GM19351 (cell line): ENCODE measurements around the gene LOX.

Source experiments
- ATAC-seq: cut with Tn5 transposase; IDR thresholded peaks from one replicate; pipeline ENCODE4 v1.9.1; 2021; ENCODE audit warnings: mild to moderate bottlenecking, moderate library complexity; ENCODE audit not compliant: unreplicated experiment

Gene LOX

DNA sequence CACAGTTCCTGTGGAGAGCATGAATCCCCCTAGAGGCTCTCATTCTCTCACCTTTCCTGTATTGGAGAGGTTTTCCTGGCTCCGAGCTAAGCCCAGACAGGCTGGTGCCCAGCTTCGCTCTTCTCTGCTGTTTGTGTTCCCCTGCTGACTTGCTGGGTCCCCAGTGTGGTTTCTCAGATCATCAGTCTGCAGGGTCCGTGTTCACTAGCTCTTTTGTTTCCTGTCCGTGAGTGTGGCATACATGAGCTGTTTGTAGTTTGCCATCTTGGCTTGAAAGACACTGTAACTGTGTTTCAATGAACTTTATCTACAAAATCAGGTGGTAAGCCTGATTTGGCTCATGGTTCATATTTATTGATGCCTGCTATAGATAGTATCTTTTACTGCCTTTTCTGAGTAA, 23.8 kb downstream of the LOX start:
- no peak for ATAC-seq

DNA sequence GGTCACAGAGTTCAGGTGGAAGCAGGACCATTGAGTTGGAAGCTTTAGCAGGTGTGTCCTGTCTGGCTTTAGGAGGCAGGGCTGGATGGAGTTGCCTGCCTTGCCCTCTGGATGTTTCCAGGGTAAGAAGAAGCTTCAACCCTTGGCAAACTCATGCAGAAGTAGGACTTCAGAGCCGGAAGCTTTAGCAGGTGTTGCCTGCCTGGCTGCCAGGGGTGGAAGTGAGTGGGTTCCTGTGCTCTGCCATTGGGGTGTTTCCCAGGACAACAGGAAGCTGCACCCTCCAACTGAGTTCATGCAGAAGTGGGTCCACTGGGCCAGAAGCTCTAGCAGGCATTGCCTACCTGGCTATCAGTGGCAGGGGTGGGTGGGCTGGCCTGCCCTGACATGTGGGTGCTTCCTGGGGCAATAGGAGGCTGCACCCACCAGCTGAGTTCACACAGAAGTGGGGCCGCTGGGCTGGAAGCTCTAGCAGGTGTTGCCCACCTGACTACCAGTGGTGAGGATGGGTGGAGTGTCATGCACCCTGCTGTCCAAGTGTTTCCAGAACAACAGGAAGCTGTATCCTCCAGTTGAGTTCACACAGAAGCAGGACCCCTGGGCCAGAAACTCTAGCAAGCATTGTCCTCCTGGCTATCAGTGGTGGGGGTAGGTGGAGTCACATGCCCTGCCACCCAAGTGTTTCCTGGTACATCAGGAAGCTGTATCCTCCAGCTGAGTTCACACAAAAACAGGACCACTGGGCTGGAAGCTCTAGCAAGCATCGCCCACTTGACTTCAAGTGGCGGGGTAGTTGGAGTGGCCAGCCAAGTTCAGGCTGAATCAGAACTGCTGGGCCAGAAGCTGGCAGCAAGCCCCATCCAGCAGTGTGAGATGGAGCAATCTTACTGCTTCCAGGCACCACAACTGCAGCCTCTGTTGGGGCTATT, 24.6 kb downstream of the LOX start:
- no peak for ATAC-seq

DNA sequence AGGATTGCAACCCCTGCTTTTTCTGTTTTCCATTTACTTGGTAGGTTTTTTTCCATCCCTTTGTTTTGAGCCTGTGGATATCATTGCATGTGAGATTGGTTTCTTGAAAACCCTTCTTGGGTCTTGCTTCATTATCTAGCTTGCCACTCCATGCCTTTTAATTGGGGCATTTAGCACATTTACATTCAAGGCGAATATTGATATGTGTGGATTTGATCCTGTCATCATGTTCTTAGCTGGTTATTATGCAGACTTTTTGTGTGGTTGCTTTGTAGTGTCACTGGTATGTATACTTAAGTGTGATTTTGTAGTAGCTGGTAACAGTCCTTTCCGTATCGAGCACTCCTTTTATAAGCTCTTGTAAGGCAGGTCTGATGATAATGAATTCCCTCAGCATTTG, 26.5 kb downstream of the LOX start:
- no peak for ATAC-seq

DNA sequence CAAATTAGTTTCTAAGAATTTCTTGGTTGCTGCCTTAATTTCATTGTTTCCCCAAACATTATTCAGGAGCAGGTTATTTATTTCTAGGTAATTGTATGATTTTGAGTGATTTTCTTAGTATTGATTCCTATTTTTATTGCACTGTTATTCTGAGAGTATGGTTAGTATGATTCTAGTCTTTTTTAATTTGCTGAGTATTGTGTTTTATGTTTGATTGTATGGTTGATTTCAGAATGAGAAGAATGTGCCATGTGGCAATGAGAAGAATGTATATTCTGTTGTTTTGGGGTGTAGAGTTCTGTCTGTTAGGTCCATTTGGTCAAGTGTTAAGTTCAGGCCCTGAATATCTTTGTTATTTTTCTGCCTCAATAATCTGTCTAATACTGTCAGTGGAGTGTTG, 27.1 kb downstream of the LOX start:
- ATAC-seq: no peak

DNA sequence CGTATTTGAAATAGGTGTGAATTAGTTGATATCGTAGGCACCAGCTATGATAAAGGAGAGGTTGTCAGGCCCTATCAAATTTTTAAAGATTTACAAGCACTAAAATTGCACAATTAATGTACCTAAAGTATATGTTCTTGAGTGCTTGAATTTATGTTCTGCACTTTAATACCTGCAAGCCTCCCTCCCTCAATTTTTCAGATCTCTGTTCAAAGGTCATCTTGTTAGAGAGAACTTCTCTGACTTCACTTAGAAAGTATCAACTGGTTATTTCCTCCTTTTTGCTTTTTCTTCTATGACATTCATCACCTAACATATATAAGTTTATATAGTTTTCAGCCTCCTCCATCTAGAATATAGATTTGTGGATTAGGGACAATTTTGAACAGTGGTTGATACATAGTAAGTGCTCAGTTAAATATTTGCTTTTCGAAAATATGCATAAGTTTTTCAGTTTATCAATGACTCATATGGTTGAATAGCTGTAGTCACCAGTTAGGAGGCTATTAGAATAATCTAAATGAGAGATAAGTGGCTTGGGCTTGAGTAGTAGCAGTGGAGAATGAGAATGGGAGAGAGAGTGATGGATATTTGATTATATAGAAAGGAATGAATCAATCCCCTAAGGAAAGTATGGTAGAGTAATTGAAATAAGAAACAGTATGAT, 37.3 kb downstream of the LOX start:
- ATAC-seq: no peak

DNA sequence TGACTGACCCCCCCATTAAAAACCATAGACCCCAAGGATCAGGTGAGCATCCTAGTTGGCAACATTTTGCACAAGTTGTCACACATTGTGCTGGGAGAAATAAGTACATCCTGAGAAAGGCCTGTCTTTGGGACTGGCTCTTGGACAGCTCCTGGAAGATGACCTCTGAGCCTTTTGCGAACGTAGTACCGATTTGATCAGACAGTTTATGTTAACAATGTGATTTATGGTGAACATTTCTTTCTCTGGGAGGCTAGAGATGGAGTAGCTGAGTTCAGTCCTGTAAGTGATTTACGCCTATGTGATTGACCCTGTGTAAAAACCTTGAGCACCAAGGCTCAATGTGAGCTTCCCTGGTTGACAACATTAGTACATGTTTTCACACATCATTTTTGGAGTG, 41.7 kb downstream of the LOX start:
- no peak for ATAC-seq

DNA sequence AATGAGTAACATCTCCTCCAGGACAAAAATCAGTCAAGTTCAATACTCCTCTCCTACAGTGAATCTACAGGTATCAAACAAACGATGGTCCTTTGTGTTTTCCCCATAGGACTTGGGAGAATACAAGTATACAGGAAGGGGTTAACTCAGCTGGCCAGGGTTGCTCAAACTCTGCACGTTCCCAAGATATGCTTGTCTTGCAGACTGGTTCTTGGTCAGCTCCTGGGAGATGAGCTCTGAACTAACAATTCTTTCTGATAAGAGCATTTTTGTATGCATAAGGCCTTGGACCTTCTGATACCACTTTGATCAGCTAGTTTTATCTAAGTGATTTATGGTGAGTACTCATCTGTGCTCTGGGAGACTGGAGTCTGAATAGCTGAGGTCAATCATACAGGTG, 42.1 kb downstream of the LOX start:
- ATAC-seq: no peak

DNA sequence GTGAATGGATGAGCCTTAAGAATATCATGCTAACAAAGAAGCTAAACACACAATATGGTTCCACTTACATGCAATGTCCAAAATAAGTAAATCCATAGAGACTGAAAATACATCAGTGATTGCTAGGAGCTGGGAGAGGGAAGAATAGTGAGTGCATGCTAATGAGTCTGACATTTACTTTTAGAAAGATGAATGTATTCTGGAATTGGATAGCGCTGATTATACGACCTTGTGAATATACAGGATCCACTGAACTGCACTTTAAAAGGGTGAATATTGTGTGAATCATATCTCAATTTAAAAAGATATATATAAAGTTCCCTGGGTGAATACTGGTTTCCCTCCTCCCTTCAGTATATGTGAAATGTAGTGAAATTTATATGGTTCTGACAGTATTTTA, 46.2 kb downstream of the LOX start:
- ATAC-seq: no peak

DNA sequence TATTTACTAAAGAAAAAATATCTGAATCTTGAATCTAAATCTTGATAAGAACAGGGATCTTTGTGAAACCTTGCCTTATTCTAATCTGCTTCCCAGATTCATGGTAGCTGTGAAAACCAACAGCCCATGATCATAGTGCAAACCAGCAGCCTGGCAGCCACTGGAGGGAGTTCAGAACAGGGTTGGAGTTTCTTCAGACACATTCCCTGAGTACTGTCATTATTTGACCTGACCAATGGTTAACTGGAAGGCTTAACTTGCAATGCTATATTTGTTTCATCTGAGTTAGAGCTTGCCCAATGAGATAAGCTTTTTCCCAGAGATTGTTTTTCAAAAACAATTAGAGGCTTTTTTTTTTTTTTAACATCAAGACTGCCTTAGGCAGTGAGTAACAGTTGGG, 47.8 kb downstream of the LOX start:
- ATAC-seq: no peak

DNA sequence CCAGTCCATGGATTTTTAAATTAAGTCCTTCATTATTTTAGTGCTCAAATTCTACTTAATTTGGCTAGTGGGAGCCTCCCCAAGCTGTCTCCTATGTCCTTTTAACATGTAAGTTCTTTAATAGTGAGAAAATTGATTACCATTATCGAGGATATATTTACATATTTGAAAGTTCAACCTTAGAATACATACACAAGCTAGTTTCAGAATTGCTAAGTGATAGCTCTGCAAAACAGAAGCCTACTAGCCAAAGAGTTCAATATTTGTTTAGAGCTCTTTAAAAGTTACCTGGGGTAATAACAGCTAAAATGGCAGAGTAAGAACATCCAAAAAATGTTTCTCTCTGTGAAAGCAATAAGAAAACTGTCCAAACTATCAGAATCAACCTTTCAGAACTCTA, 48.2 kb downstream of the LOX start:
- ATAC-seq: no peak

DNA sequence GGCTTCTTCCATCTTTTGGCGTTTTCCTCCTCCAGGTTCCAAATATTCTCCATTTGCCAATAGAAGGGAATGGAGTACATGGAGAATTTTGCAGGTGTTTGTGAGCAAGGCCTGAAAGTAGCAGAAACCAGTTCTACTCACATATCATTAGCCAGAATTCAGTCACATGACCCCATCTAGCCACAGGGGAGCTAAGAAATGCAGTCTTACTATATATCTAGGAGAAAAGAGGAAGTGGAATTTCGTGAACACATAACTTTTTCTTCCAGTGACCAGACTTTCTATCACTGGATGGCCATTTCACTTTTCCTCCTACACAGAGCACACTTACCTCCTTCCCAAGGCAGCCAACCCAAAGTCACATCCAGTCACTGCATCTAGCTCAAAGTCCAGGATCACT, 55.1 kb downstream of the LOX start:
- peak; percentile 50 for ATAC-seq

DNA sequence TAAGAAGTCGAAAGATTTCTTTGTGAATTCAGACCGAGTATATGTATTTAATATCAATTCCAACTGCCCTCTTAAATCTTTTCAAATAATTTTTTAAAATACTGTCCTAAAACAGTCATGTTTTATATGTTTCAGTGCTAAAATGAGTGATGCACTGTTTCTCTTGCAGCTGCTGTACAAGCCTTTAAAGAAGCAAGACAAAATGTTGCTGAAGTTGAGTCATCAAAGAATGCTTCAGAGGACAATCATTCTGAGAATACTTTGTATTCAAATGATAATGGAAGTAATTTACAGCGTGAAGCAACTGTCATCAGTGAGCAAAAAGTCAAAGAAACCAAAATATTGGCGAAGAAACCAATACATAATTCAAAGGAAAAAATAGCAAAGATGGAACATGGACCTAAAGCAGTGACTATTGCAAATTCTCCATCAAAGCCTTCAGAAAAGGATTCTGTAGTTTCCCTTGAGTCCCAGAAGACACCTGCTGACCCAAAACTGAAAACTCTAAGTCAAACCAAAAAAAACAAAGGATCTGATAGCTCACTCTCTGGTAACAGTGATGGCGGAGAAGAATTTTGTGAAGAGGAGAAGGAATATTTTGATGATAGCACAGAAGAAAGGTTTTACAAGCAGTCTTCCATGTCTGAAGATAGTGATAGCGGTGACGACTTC, 58.0 kb downstream of the LOX start:
- ATAC-seq: peak; percentile 51

DNA sequence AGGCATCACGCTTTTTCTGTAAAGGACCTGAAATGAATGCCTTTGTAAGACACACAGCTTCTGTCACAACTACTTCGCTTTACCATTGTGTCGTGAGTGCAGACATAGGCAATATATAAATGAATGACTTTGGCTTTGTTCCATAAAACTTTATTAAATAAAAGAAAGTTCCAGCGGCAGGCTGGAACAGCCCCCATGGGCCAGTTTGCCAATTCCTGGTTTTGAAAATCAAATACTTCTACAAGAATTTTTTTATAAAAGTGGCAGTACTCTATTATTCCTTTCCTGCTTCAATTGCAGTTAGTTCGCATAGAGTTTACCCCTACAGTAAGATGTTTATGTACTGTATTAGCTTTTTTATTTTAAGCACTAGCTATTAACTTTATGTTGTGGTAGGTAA, 62.6 kb downstream of the LOX start:
- no peak for ATAC-seq

DNA sequence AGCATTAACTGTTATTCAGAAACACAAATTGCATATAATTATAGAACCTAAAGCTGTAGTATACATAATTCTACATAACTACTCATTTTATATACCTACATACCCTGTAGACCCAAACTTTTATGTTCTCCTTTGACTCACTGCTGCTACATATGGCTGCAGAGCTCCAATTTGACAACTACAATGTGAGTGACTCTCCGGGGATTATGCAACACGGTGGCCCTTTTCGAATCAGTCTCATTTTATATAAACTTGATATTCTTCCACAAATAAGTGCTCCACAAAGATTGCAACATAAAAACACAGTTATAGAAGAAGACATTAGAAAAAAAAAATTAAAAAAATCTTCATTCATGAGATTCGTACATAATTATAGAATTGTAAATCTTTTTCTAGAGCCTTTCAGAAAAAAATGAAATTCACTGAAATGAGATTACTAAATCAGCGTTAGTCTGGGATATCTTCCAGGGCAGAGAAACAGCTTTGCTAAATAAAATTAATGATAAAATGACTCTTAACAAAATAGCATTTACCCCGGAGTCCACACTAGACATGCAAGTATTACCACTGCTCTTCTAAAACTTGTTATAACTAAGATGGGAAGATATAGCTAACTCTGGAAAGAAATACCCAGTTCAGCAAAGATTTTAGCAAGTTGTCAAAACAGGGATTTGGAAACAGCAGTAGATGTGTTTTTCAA, 63.7 kb downstream of the LOX start:
- no peak for ATAC-seq
